ENCODE results near the gene SDK1. TPM values are rescaled to one million over a fixed set of nuclear protein-coding genes. Genes with fewer than 3 reads are reported as not detected.

SDK1 gene
- polyA plus RNA-seq, 2 of the 4 experiments (the other 2 are of a cell fraction): 0.12 to 0.28 TPM

DNA sequence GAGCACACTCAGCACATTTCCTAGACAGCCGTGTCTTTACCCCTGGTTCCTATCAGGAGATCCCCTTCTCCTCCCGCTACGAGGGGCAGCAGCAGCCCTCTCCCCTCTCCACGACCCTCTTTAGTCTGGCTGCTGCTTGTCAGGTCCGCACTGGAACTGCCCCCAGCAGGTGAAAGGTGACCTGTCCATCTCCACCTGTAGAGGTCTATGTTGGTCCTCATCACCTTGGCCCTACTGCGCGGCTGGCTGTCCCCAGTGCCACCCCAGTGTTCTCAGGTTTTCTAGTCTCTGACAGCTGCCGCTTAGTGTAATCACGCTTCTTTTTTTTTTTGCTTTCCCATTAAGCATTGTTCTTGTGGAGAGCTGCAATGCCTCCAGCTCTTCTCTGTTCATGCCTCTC lies 545.7 kb downstream of the SDK1 start:
- no peak for FAIRE-seq
- Histone ChIP-seq H3K4me1 (no peaks in the 10 kb centered on the region), H3K4me2 (no peak overlapping the region), H3K9me3 (no peaks in the 10 kb centered on the region), H3K27ac (no peak overlapping the region), H3K4me3 (no peak overlapping the region)
- POLR2A ChIA-PET: no interaction called here
- TF ChIP-seq BHLHE40 (IDR thresholded peaks at IDR 0.05; ENCODE audit: low read depth, low read length): no peak
- TF ChIP-seq HEYL (CRISPR knock-in tag; IDR thresholded peaks at IDR 0.05): no peak
- TF ChIP-seq EHF (CRISPR knock-in tag; IDR thresholded peaks at IDR 0.05): no peak
- no peak for TF ChIP-seq RARB (CRISPR knock-in tag; IDR thresholded peaks at IDR 0.05)
- TF ChIP-seq FOSB (CRISPR knock-in tag; IDR thresholded peaks at IDR 0.05): no peak
- TF ChIP-seq ELK1 (IDR thresholded peaks at IDR 0.05; ENCODE audit: low read depth, low read length): no peak
- no peak for TF ChIP-seq EP300 (IDR thresholded peaks at IDR 0.05)
- CTCF ChIA-PET: interaction anchor here (1.4 kb wide), 1 partner anchor 51 kb away, joined by 3 read pairs; no protein-coding TSS in a partner anchor
- WGBS (ENCODE audit: missing lambda C conversion rate): 53% methylated on average over 9 of the region's 9 CpGs
- no peak for DNase-seq (ENCODE audit: low read depth in 1 of 2, low spot score in 1 of 2)
- no peak for ATAC-seq

GRCh38 chr7:3847336-3847735 lies 546.3 kb downstream of the SDK1 start:
- DNase-seq (ENCODE audit: low read depth in 1 of 2, low spot score in 1 of 2): no peak
- WGBS (ENCODE audit: missing lambda C conversion rate): 46% methylated on average over 6 of the region's 6 CpGs
- CTCF ChIA-PET: interaction anchor here (1.4 kb wide), 1 partner anchor 50 kb away, joined by 3 read pairs; no protein-coding TSS in a partner anchor
- POLR2A ChIA-PET: no interaction called here
- FAIRE-seq: no peak
- no peak for ATAC-seq
- H3K4me1 ChIP-seq: no peaks in the 10 kb centered on the region
- TF ChIP-seq TFCP2L1 (CRISPR knock-in tag; IDR thresholded peaks at IDR 0.05) (no peak), HEYL (CRISPR knock-in tag; IDR thresholded peaks at IDR 0.05) (no peak), ZC3H11A (IDR thresholded peaks at IDR 0.05) (no peak), ATOH8 (CRISPR knock-in tag; IDR thresholded peaks at IDR 0.05; ENCODE audit: low read depth) (no peak), FOSL2 (IDR thresholded peaks at IDR 0.05) (no peak), FOSL2 (CRISPR knock-in tag; IDR thresholded peaks at IDR 0.05) (no peak), MAFK (IDR thresholded peaks at IDR 0.05; ENCODE audit: partially characterized antibody) (no peak), CHD2 (IDR thresholded peaks at IDR 0.05; ENCODE audit: low read length, partially characterized antibody) (no peak), KDM5A (IDR thresholded peaks at IDR 0.05) (no peak), KDM1A (IDR thresholded peaks at IDR 0.05; ENCODE audit: low read depth) (no peak), CHD4 (IDR thresholded peaks at IDR 0.05; ENCODE audit: borderline replicate concordance) (no peak), SMC3 (IDR thresholded peaks at IDR 0.05) (no peak), NFE2L2 (conservative IDR thresholded peaks at IDR 0.05; ENCODE audit: low read length) (no peak), POLR2A (IDR thresholded peaks at IDR 0.05; ENCODE audit: low read length) (no peak), EHF (CRISPR knock-in tag; IDR thresholded peaks at IDR 0.05) (no peak), SREBF2 (IDR thresholded peaks at IDR 0.05) (no peak), ZNF302 (CRISPR knock-in tag; IDR thresholded peaks at IDR 0.05) (no peak), TP53 (CRISPR knock-in tag; IDR thresholded peaks at IDR 0.05) (no peak), ESRRA (IDR thresholded peaks at IDR 0.05; ENCODE audit: borderline replicate concordance, low read length) (no peak)
- H3K4me2 ChIP-seq: no peak overlapping the region
- no peaks in the 10 kb centered on the region for H3K9me3 ChIP-seq
- no peak overlapping the region for H3K4me3 ChIP-seq
- H3K27ac ChIP-seq: no peak overlapping the region

GRCh38 chr7:3859431-3859830 lies 558.4 kb downstream of the SDK1 start:
- TF ChIP-seq MAZ (IDR thresholded peaks at IDR 0.05; ENCODE audit: borderline replicate concordance, low read depth, low read length) (no peak), HEYL (CRISPR knock-in tag; IDR thresholded peaks at IDR 0.05) (no peak), RARB (CRISPR knock-in tag; IDR thresholded peaks at IDR 0.05) (no peak), CEBPB (IDR thresholded peaks at IDR 0.05) (no peak), USF2 (IDR thresholded peaks at IDR 0.05) (no peak), HOXA7 (CRISPR knock-in tag; IDR thresholded peaks at IDR 0.05) (no peak), EHF (CRISPR knock-in tag; IDR thresholded peaks at IDR 0.05) (no peak), KDM5A (IDR thresholded peaks at IDR 0.05) (no peak), ELK1 (IDR thresholded peaks at IDR 0.05; ENCODE audit: low read depth, low read length) (no peak)
- ChIA-PET CTCF (interaction anchor here (0.7 kb wide), 1 partner anchor 1056 kb away, joined by 3 read pairs; no protein-coding TSS in a partner anchor), POLR2A (no interaction called here)
- Histone ChIP-seq H3K9me3 (peaks cover 23% of the 10 kb centered on the region), H3K4me1 (no peaks in the 10 kb centered on the region), H3K27ac (no peak overlapping the region), H3K4me3 (no peak overlapping the region), H3K4me2 (no peak overlapping the region)
- DNase-seq (ENCODE audit: low read depth in 1 of 2, low spot score in 1 of 2) (no peak), FAIRE-seq (no peak), ATAC-seq (no peak)
- 74% methylated on average over 1 of the region's 1 CpG for WGBS (ENCODE audit: missing lambda C conversion rate)

All from A549 (cell line).